Heart left ventricle (tissue), 13 donors: ENCODE data around the gene FABP6.

Source experiments
- POLR2A ChIP-seq, 2 donors: fragments of 450-650 bp; IDR thresholded peaks; one replicate each; pipeline ENCODE4 v1.6.1; 2017; ENCODE audit warnings: antibody characterized with exemption in 2 of 2, mild to moderate bottlenecking in 2 of 2, moderate library complexity in 2 of 2
- TF ChIP-seq, protein P1 (sequence below), 12 donors: fragments of 200-600 bp; sonication (generic) in 4 of 12; IDR thresholded peaks; one replicate each; pipeline versions ENCODE4 v1.5.0 to v1.8.0; 2018 to 2022; ENCODE audit warnings: antibody characterized with exemption in 12 of 12, mild to moderate bottlenecking in 5 of 12
- donor health status: ischemic (EF 13 %, LVEDD 7.1; RV severe dilation, severe dysfunction).
- donor health status: DM: no; HTN: yes; CAD: no.
- donor health status: DM: no; HTN: no; CAD: no.
- donor health status: ischemic (EF 25% LVEDD 6.9; RV normal size, moderate dysfunction).
- donor health status: ischemic (EF 25% LVEDD 5.7; RV mildly dilated, moderate dysfunction).
- donor health status: ischemic (EF 35%, LVEDD 5.7; RV mildly dilated, moderate dysfunction).
- donor health status: nonischemic (EF 11% LVEDD 7.7; RV severe dilation, severe dysfunction).
- donor health status: DM: yes; HTN: yes; CAD: no.
- donor health status: PGD.
- donor health status: ischemic (EF 29% LVEDD 5.4; RV normal size, mild dysfunction).
- donor health status: nonischemic (EF 23%, LVEDD 6.1; RV moderate dilation, normal function).

DNA sequence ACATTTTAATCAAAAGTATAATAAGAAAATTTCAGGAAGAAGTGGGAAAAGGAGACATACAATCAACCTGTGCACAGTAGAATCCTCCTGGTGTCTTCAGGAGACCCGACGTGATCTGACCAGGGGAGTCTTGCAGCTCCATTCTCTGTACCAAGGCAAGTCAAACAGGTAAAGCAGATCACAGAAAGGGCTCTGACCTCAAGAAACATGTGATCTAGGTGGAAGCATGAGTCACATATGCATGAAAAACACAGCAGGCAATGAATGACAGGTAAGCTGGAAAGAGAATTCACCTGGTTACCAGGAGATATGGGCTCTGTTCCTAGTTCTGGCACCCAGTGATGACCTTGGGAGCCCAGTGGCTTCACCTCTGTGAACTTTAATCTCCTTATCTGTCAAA lies 19.4 kb upstream of the FABP6 start:
- TF ChIP-seq, protein P1, sequence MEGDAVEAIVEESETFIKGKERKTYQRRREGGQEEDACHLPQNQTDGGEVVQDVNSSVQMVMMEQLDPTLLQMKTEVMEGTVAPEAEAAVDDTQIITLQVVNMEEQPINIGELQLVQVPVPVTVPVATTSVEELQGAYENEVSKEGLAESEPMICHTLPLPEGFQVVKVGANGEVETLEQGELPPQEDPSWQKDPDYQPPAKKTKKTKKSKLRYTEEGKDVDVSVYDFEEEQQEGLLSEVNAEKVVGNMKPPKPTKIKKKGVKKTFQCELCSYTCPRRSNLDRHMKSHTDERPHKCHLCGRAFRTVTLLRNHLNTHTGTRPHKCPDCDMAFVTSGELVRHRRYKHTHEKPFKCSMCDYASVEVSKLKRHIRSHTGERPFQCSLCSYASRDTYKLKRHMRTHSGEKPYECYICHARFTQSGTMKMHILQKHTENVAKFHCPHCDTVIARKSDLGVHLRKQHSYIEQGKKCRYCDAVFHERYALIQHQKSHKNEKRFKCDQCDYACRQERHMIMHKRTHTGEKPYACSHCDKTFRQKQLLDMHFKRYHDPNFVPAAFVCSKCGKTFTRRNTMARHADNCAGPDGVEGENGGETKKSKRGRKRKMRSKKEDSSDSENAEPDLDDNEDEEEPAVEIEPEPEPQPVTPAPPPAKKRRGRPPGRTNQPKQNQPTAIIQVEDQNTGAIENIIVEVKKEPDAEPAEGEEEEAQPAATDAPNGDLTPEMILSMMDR (IDR thresholded peaks at IDR 0.05), result no peak
- no peak for TF ChIP-seq POLR2A (IDR thresholded peaks at IDR 0.05)
